ENCODE results near the gene SH3RF3.
"Not testable (repeated sequence)": the region's sequence is repeated elsewhere in the genome, so short reads cannot be mapped to it uniquely, and the experiment has no call there.

The SH3RF3 gene

GRCh38 chr2:109221316-109221715, 92.3 kb downstream of the SH3RF3 start:
- H3K4me3 ChIP-seq (ENCODE audit: low read length in 2 of 2); H3K23ac ChIP-seq (ENCODE audit: low read depth, low read length, poor library complexity); H2AK5ac ChIP-seq (ENCODE audit: low read depth, low read length); H3K14ac ChIP-seq (ENCODE audit: low read length); H2AFZ ChIP-seq (ENCODE audit: low read length); H3K4ac ChIP-seq (ENCODE audit: low read length); H4K8ac ChIP-seq (ENCODE audit: low read depth, low read length); H3K18ac ChIP-seq (ENCODE audit: low read length); H3K4me1 ChIP-seq (ENCODE audit: control insufficient read depth in 2 of 2, insufficient read depth in 1 of 2, low read depth in 1 of 2, low read length in 2 of 2); H3K9ac ChIP-seq (ENCODE audit: low read depth, low read length, poor library complexity); H3K36me3 ChIP-seq (replicated peaks in 1 of 2; ENCODE audit: control insufficient read depth in 2 of 2, insufficient read depth in 2 of 2, low read length in 2 of 2); H3K4me2 ChIP-seq (ENCODE audit: insufficient read depth, low read length, poor library complexity, severe bottlenecking); H2BK15ac ChIP-seq (ENCODE audit: low read length); DNase-seq (ENCODE audit: low spot score); H4K91ac ChIP-seq (ENCODE audit: low read depth, low read length, poor library complexity); H2BK120ac ChIP-seq (ENCODE audit: low read depth, low read length); H2BK12ac ChIP-seq (ENCODE audit: low read length); H2BK5ac ChIP-seq (ENCODE audit: low read length); H3K27ac ChIP-seq (replicated peaks; ENCODE audit: low read length); H3K27me3 ChIP-seq (ENCODE audit: control insufficient read depth in 3 of 3, insufficient read depth in 3 of 3, low read depth in 1 of 3, low read length in 3 of 3); H3K9me3 ChIP-seq (replicated peaks in 1 of 2; ENCODE audit: control insufficient read depth in 2 of 2, insufficient read depth in 1 of 2, low read depth in 1 of 2, low read length in 2 of 2); H3K79me1 ChIP-seq (ENCODE audit: low read depth, low read length): not testable (repeated sequence)
- no CpG with 5 or more reads among the region's 9 CpGs for WGBS, 2 donors (ENCODE audit: extremely low coverage in 2 of 2, insufficient read length in 2 of 2, insufficient replicate concordance in 1 of 2)

- Histone ChIP-seq H2BK12ac (ENCODE audit: low read length) (no peak overlapping the region), H4K91ac (ENCODE audit: low read depth, low read length, poor library complexity) (no peak overlapping the region), H3K23ac (ENCODE audit: low read depth, low read length, poor library complexity) (no peak overlapping the region), H2AFZ (ENCODE audit: low read length) (no peak overlapping the region), H3K4me2 (ENCODE audit: insufficient read depth, low read length, poor library complexity, severe bottlenecking) (no peak overlapping the region), H3K36me3 (replicated peaks in 1 of 2; ENCODE audit: control insufficient read depth in 2 of 2, insufficient read depth in 2 of 2, low read length in 2 of 2) (no peaks in the 10 kb centered on the region), H3K27ac (replicated peaks; ENCODE audit: low read length) (no peak overlapping the region), H2BK5ac (ENCODE audit: low read length) (no peak overlapping the region), H3K18ac (ENCODE audit: low read length) (no peak overlapping the region), H2AK5ac (ENCODE audit: low read depth, low read length) (no peak overlapping the region), H3K9me3 (replicated peaks in 1 of 2; ENCODE audit: control insufficient read depth in 2 of 2, insufficient read depth in 1 of 2, low read depth in 1 of 2, low read length in 2 of 2) (no peaks in the 10 kb centered on the region), H3K14ac (ENCODE audit: low read length) (no peak overlapping the region), H3K9ac (ENCODE audit: low read depth, low read length, poor library complexity) (no peak overlapping the region), H3K4me1 (ENCODE audit: control insufficient read depth in 2 of 2, insufficient read depth in 1 of 2, low read depth in 1 of 2, low read length in 2 of 2) (no peaks in the 10 kb centered on the region), H4K8ac (ENCODE audit: low read depth, low read length) (no peak overlapping the region), H3K4ac (ENCODE audit: low read length) (no peak overlapping the region), H3K27me3 (ENCODE audit: control insufficient read depth in 3 of 3, insufficient read depth in 3 of 3, low read depth in 1 of 3, low read length in 3 of 3) (no peaks in the 10 kb centered on the region), H3K79me1 (ENCODE audit: low read depth, low read length) (no peaks in the 10 kb centered on the region), H3K4me3 (ENCODE audit: low read length in 2 of 2) (no peak overlapping the region), H2BK120ac (ENCODE audit: low read depth, low read length) (no peak overlapping the region), H2BK15ac (ENCODE audit: low read length) (no peak overlapping the region)
- no peak for DNase-seq (ENCODE audit: low spot score)
- WGBS, 2 donors (ENCODE audit: extremely low coverage in 2 of 2, insufficient read length in 2 of 2, insufficient replicate concordance in 1 of 2) = no CpG with 5 or more reads among the region's 3 CpGs
Observed at GRCh38 chr2:109222422-109222821, 93.4 kb downstream of the SH3RF3 start.

- Histone ChIP-seq H3K9me3 (replicated peaks in 1 of 2; ENCODE audit: control insufficient read depth in 2 of 2, insufficient read depth in 1 of 2, low read depth in 1 of 2, low read length in 2 of 2) (no peaks in the 10 kb centered on the region), H2BK12ac (ENCODE audit: low read length) (no peak overlapping the region)
Observed at GRCh38 chr2:109222825-109223471, 93.9 kb downstream of the SH3RF3 start.

GRCh38 chr2:109223490-109223889, 94.5 kb downstream of the SH3RF3 start:
- H3K4me3 ChIP-seq (ENCODE audit: low read length in 2 of 2) = no peak overlapping the region
- H2AK5ac ChIP-seq (ENCODE audit: low read depth, low read length) = no peak overlapping the region
- no peak overlapping the region for H3K4me2 ChIP-seq (ENCODE audit: insufficient read depth, low read length, poor library complexity, severe bottlenecking)
- H3K27me3 ChIP-seq (ENCODE audit: control insufficient read depth in 3 of 3, insufficient read depth in 3 of 3, low read depth in 1 of 3, low read length in 3 of 3) = no peaks in the 10 kb centered on the region
- H3K9me3 ChIP-seq (replicated peaks in 1 of 2; ENCODE audit: control insufficient read depth in 2 of 2, insufficient read depth in 1 of 2, low read depth in 1 of 2, low read length in 2 of 2) = no peaks in the 10 kb centered on the region
- H2BK12ac ChIP-seq (ENCODE audit: low read length) = no peak overlapping the region
- no peak overlapping the region for H2BK120ac ChIP-seq (ENCODE audit: low read depth, low read length)
- no peak overlapping the region for H4K91ac ChIP-seq (ENCODE audit: low read depth, low read length, poor library complexity)
- H3K79me1 ChIP-seq (ENCODE audit: low read depth, low read length) = no peaks in the 10 kb centered on the region
- no peak overlapping the region for H2BK15ac ChIP-seq (ENCODE audit: low read length)
- no peak overlapping the region for H4K8ac ChIP-seq (ENCODE audit: low read depth, low read length)
- peak overlapping the region; percentile 67 for H3K18ac ChIP-seq (ENCODE audit: low read length)
- no peak overlapping the region for H2AFZ ChIP-seq (ENCODE audit: low read length)
- no peak overlapping the region for H3K23ac ChIP-seq (ENCODE audit: low read depth, low read length, poor library complexity)
- WGBS, 2 donors (ENCODE audit: extremely low coverage in 2 of 2, insufficient read length in 2 of 2, insufficient replicate concordance in 1 of 2) = no CpG with 5 or more reads among the region's 8 CpGs
- H3K9ac ChIP-seq (ENCODE audit: low read depth, low read length, poor library complexity) = no peak overlapping the region
- H2BK5ac ChIP-seq (ENCODE audit: low read length) = no peak overlapping the region
- no peak overlapping the region for H3K27ac ChIP-seq (replicated peaks; ENCODE audit: low read length)
- no peak for DNase-seq (ENCODE audit: low spot score)
- no peaks in the 10 kb centered on the region for H3K4me1 ChIP-seq (ENCODE audit: control insufficient read depth in 2 of 2, insufficient read depth in 1 of 2, low read depth in 1 of 2, low read length in 2 of 2)
- H3K36me3 ChIP-seq (replicated peaks in 1 of 2; ENCODE audit: control insufficient read depth in 2 of 2, insufficient read depth in 2 of 2, low read length in 2 of 2) = no peaks in the 10 kb centered on the region
- no peak overlapping the region for H3K4ac ChIP-seq (ENCODE audit: low read length)
- no peak overlapping the region for H3K14ac ChIP-seq (ENCODE audit: low read length)

More at GRCh38 chr2:109222825-109223471, 93.9 kb downstream of the SH3RF3 start:
- H4K8ac ChIP-seq (ENCODE audit: low read depth, low read length) = no peak overlapping the region
- H3K14ac ChIP-seq (ENCODE audit: low read length) = peak overlapping the region; percentile 50
- no peak overlapping the region for H3K4ac ChIP-seq (ENCODE audit: low read length)
- no peak overlapping the region for H4K91ac ChIP-seq (ENCODE audit: low read depth, low read length, poor library complexity)
- H3K18ac ChIP-seq (ENCODE audit: low read length) = peak overlapping the region; percentile 46
- no peaks in the 10 kb centered on the region for H3K27me3 ChIP-seq (ENCODE audit: control insufficient read depth in 3 of 3, insufficient read depth in 3 of 3, low read depth in 1 of 3, low read length in 3 of 3)
- no CpG with 5 or more reads among the region's 16 CpGs for WGBS, 2 donors (ENCODE audit: extremely low coverage in 2 of 2, insufficient read length in 2 of 2, insufficient replicate concordance in 1 of 2)
- H2BK120ac ChIP-seq (ENCODE audit: low read depth, low read length) = no peak overlapping the region
- peak overlapping the region; percentile 54 for H2AK5ac ChIP-seq (ENCODE audit: low read depth, low read length)
- no peak overlapping the region for H2BK15ac ChIP-seq (ENCODE audit: low read length)
- H3K23ac ChIP-seq (ENCODE audit: low read depth, low read length, poor library complexity) = no peak overlapping the region
- H2AFZ ChIP-seq (ENCODE audit: low read length) = no peak overlapping the region
- H3K79me1 ChIP-seq (ENCODE audit: low read depth, low read length) = no peaks in the 10 kb centered on the region
- no peak for DNase-seq (ENCODE audit: low spot score)
- peak overlapping the region in 1 of 2 donors; percentile 5 for H3K4me3 ChIP-seq (ENCODE audit: low read length in 2 of 2)
- no peak overlapping the region for H3K27ac ChIP-seq (replicated peaks; ENCODE audit: low read length)
- no peak overlapping the region for H3K4me2 ChIP-seq (ENCODE audit: insufficient read depth, low read length, poor library complexity, severe bottlenecking)
- H3K9ac ChIP-seq (ENCODE audit: low read depth, low read length, poor library complexity) = peak overlapping the region; percentile 60
- H3K4me1 ChIP-seq (ENCODE audit: control insufficient read depth in 2 of 2, insufficient read depth in 1 of 2, low read depth in 1 of 2, low read length in 2 of 2) = no peaks in the 10 kb centered on the region
- no peaks in the 10 kb centered on the region for H3K36me3 ChIP-seq (replicated peaks in 1 of 2; ENCODE audit: control insufficient read depth in 2 of 2, insufficient read depth in 2 of 2, low read length in 2 of 2)
- no peak overlapping the region for H2BK5ac ChIP-seq (ENCODE audit: low read length)
